OCI-M2 (cell line): ENCODE data around the gene UFD1.

ENCODE experiments used
- DNase-seq: peaks from one replicate; lab custom pipeline; 2025; ENCODE audit not compliant: unreplicated experiment; lab: John Stamatoyannopoulos, UW

Gene UFD1

GRCh38 chr22:19400881-19401280 lies 78.1 kb downstream of the UFD1 start:
- no peak for DNase-seq
